HG03558 (cell line): ENCODE measurements around the gene PVR.
"Not testable (repeated sequence)": the region's sequence is repeated elsewhere in the genome, so short reads cannot be mapped to it uniquely, and the experiment has no call there.

Experiments used
- ATAC-seq: cut with Tn5 transposase; IDR thresholded peaks from one replicate; pipeline ENCODE4 v1.9.1; 2021; ENCODE audit warnings: moderate number of reproducible peaks; ENCODE audit not compliant: unreplicated experiment; ENCODE audit errors: extremely low read depth

Gene PVR

GRCh38 chr19:44643605-44644401 is at the start of gene PVR:
Gene PVR, plus strand, starts transcription at chr19:44643910. Its CDS starts 187 bp downstream, at chr19:44644097.
- no peak for ATAC-seq

- ATAC-seq: no peak
Measured at GRCh38 chr19:44596428-44597130, 47.1 kb upstream of the PVR start.

DNA sequence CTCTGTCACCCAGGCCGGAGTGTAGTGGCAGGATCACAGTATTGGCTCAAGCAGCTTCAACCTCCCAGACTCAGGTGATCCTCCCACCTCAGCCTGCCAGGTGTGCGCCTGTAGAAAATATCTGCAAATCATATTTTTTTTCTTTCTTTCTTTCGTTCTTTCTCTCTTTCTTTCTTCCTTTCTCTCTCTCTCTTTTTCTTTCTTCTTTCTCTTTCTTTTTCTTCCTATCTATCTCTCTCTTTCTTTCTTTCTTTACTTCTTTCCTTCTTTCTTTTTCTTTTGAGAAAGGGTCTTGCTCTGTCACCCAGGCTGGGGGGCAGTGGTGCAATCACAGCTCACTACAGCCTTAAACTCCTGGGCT is 46.6 kb upstream of the PVR start:
- no peak for ATAC-seq

DNA sequence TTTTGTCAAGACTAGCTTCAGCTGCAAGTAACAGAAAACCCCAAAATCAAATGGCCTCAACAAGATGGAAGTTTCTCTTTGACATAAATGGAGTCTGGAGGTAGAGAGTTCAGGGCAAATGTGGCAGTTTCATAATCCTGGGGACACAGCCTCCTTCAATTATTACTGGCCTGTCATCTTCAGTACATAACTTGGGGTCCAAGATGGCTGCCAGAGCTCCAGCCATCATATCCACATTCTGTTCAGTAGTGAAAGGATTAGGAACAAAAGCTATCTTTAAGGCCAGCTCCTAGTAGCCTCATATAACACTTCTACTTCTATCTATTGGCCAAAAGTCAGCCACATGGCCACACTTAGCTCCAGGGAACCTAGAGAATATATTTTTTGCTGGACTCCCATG is 45.4 kb upstream of the PVR start:
- no peak for ATAC-seq

DNA sequence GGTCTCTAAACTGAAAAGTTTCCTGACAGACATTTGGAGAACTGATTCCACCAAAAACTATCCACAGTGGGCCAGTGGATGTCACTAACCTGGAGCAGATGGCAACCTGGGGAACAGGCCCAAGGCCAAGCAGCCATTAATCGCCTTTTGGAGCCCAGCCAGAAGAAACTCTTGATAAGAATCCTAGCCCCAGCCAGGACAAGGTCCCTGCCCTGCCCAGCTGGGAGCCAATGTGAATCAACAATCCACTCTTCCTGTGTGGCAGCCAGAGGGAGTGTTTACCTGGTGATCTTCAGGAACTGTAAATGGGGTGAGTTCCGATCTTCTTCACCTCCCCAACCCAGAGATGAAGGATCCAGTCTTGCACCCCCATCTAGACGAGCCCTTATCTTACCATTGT is 44.8 kb upstream of the PVR start:
- ATAC-seq: no peak

- ATAC-seq: no peak
Measured at GRCh38 chr19:44600466-44600865, 43.2 kb upstream of the PVR start.

GRCh38 chr19:44602081-44602480 is 41.6 kb upstream of the PVR start:
- ATAC-seq: no peak

- no peak for ATAC-seq
Measured at GRCh38 chr19:44603201-44603945, 40.3 kb upstream of the PVR start.

GRCh38 chr19:44604241-44604640 is 39.5 kb upstream of the PVR start:
- no peak for ATAC-seq

- ATAC-seq: no peak
Measured at GRCh38 chr19:44605547-44605946, 38.2 kb upstream of the PVR start.

DNA sequence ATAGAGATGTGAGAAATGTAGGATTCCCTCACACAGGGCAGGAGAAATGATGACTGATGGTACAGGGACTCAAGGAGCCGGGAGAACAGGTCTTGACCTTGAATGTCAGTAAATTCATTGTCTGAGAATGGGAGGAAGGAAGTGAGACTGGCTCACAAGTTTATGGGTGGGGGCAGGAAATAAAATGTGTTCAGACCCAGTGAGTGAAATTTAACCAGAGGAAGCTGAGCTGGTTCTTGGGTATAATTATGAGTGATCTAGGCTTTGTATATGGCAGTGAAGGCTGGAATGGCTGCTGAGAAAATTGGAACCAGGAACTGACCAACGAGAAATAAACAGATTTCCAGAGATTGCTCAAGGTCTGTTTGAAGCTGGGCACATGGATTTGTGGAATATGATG is 36.7 kb upstream of the PVR start:
- ATAC-seq: no peak

GRCh38 chr19:44607917-44608316 is 35.8 kb upstream of the PVR start:
- no peak for ATAC-seq

DNA sequence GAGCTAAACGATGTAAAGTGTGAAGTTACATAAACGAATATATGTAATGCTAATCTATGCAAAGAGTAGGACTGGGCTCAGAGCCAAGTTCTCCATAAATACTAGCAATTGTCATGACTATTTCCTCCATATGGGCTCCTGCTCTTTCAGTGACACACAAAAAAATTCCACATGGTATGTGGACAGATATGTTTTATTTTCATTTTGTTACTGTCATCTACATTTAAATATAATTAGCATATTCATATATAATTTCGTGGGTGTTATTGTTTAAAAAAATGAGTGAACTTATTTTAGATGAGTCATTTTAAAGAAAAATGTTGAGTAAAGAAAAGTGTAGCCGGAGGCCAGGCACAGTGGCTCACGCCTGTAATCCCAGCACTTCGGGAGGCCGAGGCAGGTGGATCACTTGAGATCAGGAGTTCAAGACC is 35.3 kb upstream of the PVR start:
- ATAC-seq: no peak

GRCh38 chr19:44609219-44609618 is 34.5 kb upstream of the PVR start:
- ATAC-seq: no peak

GRCh38 chr19:44610497-44610896 is 33.2 kb upstream of the PVR start:
- not testable (repeated sequence) for ATAC-seq

DNA sequence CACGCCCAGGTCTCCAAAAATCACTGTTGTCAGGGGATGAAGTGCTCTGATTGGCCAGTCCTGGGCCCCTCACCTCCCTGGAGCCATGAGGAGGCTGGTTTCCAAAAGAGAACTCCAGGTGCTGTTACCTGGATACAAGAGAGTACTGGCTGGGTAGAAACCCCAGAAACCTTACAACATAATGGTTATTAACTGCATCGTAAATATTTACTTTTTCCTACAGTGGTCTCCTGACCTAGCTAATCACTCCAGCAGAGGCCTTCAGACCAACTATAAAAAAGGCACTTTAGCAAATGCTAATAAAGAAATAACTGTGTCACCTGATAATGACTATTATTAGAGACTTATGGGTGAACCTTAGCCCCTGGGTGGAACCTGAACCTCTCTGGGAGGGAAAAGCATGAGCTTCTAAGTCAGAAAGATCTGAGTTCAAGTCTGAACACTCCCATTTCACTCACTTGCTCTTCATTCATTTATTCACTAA is 31.9 kb upstream of the PVR start:
- no peak for ATAC-seq

- ATAC-seq: no peak
Measured at GRCh38 chr19:44613295-44614178, 30.2 kb upstream of the PVR start, which contains the start of gene IGSF23. Gene IGSF23, plus strand, starts transcription at chr19:44613563. Its CDS starts 83 bp downstream, at chr19:44613646.

DNA sequence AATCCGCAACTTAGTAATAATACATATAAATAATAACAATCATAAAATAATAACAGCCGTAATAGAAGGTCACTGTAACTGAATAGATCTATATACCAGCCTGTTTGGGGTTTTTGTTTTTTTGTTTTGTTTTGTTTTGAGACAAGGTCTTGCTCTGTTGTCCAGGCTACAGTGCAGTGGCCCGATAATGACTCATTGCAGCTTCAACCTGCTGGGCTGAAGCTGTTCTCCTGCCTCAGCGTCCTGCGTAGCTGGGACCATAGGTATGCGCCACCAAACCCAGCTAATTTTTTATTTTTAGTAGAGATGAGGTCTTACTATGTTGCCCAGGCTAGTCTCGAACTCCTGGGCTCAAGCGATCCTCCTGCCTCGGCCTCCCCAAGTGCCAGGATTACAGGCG is 29.4 kb upstream of the PVR start:
- no peak for ATAC-seq

DNA sequence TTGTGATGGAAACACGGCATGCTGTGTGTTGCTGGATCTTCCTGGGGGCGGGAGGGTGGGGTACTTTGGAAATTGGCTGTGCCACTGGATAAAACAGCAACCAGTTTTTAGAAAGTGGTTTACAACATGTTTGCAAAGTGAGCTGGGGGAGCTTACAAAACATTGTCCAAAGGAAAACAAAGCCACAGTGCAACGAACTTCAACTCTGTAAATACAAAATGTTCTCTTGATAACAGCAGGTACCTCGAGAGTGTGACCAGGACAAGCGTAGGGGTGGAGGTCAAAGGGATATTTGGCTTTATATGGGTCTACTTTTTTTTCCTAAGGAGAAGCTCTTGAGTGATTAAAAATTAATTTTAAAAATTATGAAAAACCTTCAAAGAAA is 27.9 kb upstream of the PVR start:
- no peak for ATAC-seq
